MCF 10A (cell line): ENCODE results near the gene RIPPLY3. TPM values are rescaled to one million over a fixed set of nuclear protein-coding genes. Genes with fewer than 3 reads are reported as not detected.

Experiments used
- BruUV-seq: library from RNA; stranded (reverse); fragments of 400-500 nt; replicated peaks from 2 replicates; lab custom pipeline; 2021; lab: Mats Ljungman, UMichigan
- CTCF ChIA-PET: fragments of 300-600 bp; sonication (Branson Sonifier 250); formaldehyde crosslinking; extraction: SDS; loops from one replicate; lab custom pipeline; 2021; ENCODE audit warnings: antibody characterized with exemption, inconsistent platforms; lab: Yijun Ruan, JAX
- POLR2A ChIA-PET: fragments of 300-600, 350-650 bp; sonication (Branson Sonifier 250); formaldehyde crosslinking; extraction: SDS; loops from one replicate; lab custom pipeline; 2020; ENCODE audit warnings: antibody characterized with exemption, inconsistent platforms; lab: Yijun Ruan, JAX
- DNase-seq: peaks from one replicate; pipeline ENCODE4 v3.0.0-alpha.2; 2018; ENCODE audit not compliant: unreplicated experiment
- H3K27ac Mint-ChIP-seq: one replicate; pipeline ENCODE4 v1.8.0; 2022; ENCODE audit warnings: mild to moderate bottlenecking, low read depth, mixed read lengths; ENCODE audit not compliant: unreplicated experiment
- H3K27me3 Mint-ChIP-seq: one replicate; pipeline ENCODE4 v1.8.0; 2022; ENCODE audit warnings: mixed read lengths; ENCODE audit not compliant: insufficient read depth, unreplicated experiment
- H3K36me3 Mint-ChIP-seq: one replicate; pipeline ENCODE4 v1.8.0; 2022; ENCODE audit warnings: mild to moderate bottlenecking, moderate library complexity, mixed read lengths; ENCODE audit not compliant: insufficient read depth, unreplicated experiment
- H3K4me1 Mint-ChIP-seq: one replicate; pipeline ENCODE4 v1.8.0; 2022; ENCODE audit warnings: mixed read lengths; ENCODE audit not compliant: insufficient read depth, unreplicated experiment
- H3K4me3 Mint-ChIP-seq: one replicate; pipeline ENCODE4 v1.8.0; 2022; ENCODE audit warnings: mild to moderate bottlenecking, moderate library complexity, mixed read lengths; ENCODE audit not compliant: unreplicated experiment
- H3K9me3 Mint-ChIP-seq: one replicate; pipeline ENCODE4 v1.8.0; 2022; ENCODE audit warnings: mixed read lengths; ENCODE audit not compliant: unreplicated experiment
- intact Hi-C: fragments of 100-400 bp; cut with micrococcal nuclease; formaldehyde crosslinking; loops from 2 replicates; pipeline ENCODE4 v1.14.1; 2022
- total RNA-seq: library from RNA; stranded (reverse); gene quantifications from 2 replicates; pipeline ENCODE4 v1.2.3, GENCODE V29; 2022
- TF ChIP-seq, protein P1 (sequence below): fragments of 200-600 bp; IDR thresholded peaks from one replicate; pipeline ENCODE4 v1.8.0; 2022; ENCODE audit warnings: antibody characterized with exemption, mild to moderate bottlenecking; ENCODE audit not compliant: unreplicated experiment

RIPPLY3 gene
- total RNA-seq, 1 experiment from 2014 or later: not detected

DNA sequence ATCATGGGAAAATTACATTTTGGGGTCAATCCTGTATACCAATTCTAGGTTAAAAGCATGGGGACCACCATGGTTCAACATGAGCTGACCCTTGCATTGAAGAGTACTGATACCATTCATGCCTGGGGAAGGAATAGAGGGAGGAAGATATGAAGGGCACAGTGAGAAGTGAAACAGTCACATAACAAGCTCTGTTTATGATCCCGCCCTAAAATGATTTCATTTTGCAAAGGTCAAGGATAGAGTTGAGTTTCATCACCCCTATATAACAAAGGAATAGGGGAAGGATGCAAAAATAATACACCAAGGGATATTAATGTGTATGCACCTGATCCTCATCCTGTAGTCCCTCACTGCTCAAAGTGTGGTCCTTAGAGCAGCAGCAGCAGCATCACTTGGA, 37.5 kb upstream of the RIPPLY3 start:
- H3K4me1 Mint-ChIP-seq: peaks cover 12% of the 10 kb centered on the region
- H3K27ac Mint-ChIP-seq: no peak overlapping the region
- BruUV-seq: no TSS peak
- DNase-seq: no peak
- no peak overlapping the region for H3K4me3 Mint-ChIP-seq
- no peaks in the 10 kb centered on the region for H3K27me3 Mint-ChIP-seq
- ChIA-PET CTCF (interaction anchor here (0.6 to 1.6 kb wide), 4 partner anchors 10 to 56 kb away, joined by 3 to 6 read pairs (median 4); no protein-coding TSS in a partner anchor), POLR2A (no interaction called here)
- H3K9me3 Mint-ChIP-seq: no peaks in the 10 kb centered on the region
- H3K36me3 Mint-ChIP-seq: no peaks in the 10 kb centered on the region
- TF ChIP-seq, protein P1, sequence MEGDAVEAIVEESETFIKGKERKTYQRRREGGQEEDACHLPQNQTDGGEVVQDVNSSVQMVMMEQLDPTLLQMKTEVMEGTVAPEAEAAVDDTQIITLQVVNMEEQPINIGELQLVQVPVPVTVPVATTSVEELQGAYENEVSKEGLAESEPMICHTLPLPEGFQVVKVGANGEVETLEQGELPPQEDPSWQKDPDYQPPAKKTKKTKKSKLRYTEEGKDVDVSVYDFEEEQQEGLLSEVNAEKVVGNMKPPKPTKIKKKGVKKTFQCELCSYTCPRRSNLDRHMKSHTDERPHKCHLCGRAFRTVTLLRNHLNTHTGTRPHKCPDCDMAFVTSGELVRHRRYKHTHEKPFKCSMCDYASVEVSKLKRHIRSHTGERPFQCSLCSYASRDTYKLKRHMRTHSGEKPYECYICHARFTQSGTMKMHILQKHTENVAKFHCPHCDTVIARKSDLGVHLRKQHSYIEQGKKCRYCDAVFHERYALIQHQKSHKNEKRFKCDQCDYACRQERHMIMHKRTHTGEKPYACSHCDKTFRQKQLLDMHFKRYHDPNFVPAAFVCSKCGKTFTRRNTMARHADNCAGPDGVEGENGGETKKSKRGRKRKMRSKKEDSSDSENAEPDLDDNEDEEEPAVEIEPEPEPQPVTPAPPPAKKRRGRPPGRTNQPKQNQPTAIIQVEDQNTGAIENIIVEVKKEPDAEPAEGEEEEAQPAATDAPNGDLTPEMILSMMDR: no peak
- intact Hi-C loops: no loop called here

DNA sequence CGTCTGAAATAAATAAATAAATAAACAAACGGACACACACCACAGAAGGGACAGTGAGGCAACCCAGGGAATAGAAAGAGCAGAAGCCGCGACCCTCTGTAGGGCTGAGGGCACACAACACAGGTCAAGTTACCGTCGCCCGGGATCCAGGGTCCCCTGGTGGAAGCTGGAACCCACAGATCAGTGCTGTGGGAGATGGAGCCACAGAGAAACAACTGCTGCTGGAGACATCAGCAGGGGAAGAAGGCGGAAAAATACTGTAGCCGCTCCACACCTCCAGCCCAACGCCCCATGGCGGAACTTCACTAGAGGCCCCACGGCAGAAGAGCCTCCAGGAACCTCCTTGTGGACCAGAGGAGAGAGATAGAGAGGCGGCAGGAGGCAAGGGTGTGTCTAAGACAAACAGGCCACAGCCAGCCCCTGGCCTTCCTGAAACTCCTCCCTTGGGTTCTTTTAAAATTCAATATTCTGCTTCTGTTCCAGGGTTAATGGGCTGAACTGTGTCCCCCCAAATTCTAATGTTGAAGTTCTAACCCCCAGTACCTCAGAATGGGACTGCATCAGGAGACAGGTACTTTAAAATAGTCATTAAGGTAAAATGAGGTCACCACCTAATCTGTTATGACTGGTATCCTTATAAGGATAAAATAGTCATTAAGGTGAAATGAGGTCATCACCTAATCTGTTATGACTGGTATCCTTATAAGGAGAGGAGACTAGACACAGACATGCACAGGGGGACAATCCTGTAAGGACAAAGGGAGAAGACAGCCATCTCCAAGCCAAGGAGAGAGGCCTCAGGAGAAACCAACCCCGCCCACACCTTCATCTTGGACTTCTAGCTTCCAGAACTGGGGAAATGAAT, 32.3 kb upstream of the RIPPLY3 start:
- TF ChIP-seq, protein P1: no peak
- Mint-ChIP-seq H3K27ac (no peak overlapping the region), H3K4me3 (no peak overlapping the region), H3K9me3 (no peaks in the 10 kb centered on the region), H3K27me3 (no peaks in the 10 kb centered on the region), H3K4me1 (peaks cover 8% of the 10 kb centered on the region), H3K36me3 (no peaks in the 10 kb centered on the region)
- CTCF ChIA-PET: interaction anchor here (0.6 to 0.7 kb wide), 2 partner anchors 27 to 126 kb away, joined by 3 to 4 read pairs; no protein-coding TSS in a partner anchor
- no TSS peak for BruUV-seq
- POLR2A ChIA-PET: no interaction called here
- intact Hi-C loops: no loop called here
- no peak for DNase-seq

DNA sequence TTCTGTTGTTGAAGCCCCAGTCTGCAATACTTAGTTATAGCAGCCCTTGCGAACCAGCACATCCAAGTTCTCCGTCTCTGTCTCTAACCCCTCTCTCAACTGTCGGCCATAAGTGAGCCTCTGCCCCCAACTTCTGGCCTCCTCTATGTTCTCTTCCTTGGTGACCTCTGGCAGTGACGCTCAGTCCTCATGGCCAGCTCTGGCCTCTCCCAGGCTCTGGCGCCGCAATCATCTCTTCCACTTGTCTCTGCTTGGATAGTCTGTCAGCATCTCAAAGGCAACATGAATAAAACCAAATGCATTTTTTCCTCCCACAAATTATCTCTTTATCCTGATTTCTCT, 31.7 kb upstream of the RIPPLY3 start:
- Mint-ChIP-seq H3K27me3 (no peaks in the 10 kb centered on the region), H3K27ac (no peak overlapping the region), H3K9me3 (no peaks in the 10 kb centered on the region), H3K4me3 (no peak overlapping the region), H3K36me3 (no peaks in the 10 kb centered on the region), H3K4me1 (peaks cover 8% of the 10 kb centered on the region)
- intact Hi-C loops: no loop called here
- ChIA-PET CTCF (interaction anchor here (0.6 to 1.2 kb wide), 2 partner anchors 17 to 33 kb away, joined by 3 to 4 read pairs; no protein-coding TSS in a partner anchor), POLR2A (interaction anchor here (0.6 kb wide), 1 partner anchor 19 kb away, joined by 3 read pairs; no protein-coding TSS in a partner anchor)
- no peak for DNase-seq
- TF ChIP-seq, protein P1: no peak
- BruUV-seq: no TSS peak

DNA sequence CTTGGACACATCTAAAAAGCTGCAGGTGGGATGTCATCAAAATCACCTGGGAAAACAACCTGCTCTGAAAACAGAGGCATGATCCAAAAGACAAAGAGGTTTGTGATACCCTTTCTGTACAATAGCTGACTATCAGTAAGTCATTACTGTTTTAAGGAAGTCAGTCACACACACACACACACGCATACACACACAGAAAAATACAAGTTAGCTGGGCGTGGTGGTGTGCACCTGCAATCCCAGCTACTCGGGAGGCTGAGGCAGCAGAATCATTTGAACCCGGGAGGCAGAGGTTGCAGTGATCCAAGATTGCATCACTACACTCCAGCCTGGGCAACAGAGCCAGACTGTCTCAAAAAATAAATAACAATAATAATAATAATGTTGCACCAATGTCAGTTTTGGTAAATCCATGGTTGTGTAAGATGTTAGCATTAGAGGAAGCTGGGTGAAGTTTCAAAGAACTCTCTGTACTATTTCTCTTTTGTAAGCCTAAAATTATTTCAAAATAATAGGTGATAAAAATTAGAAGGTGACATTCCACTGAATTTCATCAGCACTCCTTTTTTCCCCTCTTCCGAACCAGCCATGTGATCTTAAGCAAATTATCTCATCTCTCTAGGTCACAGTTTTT, 30.2 kb upstream of the RIPPLY3 start:
- H3K27ac Mint-ChIP-seq: no peak overlapping the region
- CTCF ChIA-PET: interaction anchor here (0.6 to 1.8 kb wide), 11 partner anchors 9 to 1252 kb away, joined by 3 to 7 read pairs (median 3); no protein-coding TSS in a partner anchor
- no peaks in the 10 kb centered on the region for H3K9me3 Mint-ChIP-seq
- BruUV-seq: no TSS peak
- peaks cover 8% of the 10 kb centered on the region for H3K4me1 Mint-ChIP-seq
- no peak overlapping the region for H3K4me3 Mint-ChIP-seq
- POLR2A ChIA-PET: interaction anchor here (1.0 to 1.2 kb wide), 3 partner anchors 13 to 288 kb away, joined by 3 to 7 read pairs (median 3); no protein-coding TSS in a partner anchor
- no peaks in the 10 kb centered on the region for H3K27me3 Mint-ChIP-seq
- TF ChIP-seq, protein P1: no peak
- H3K36me3 Mint-ChIP-seq: no peaks in the 10 kb centered on the region
- no peak for DNase-seq
- intact Hi-C loops: no loop called here
